HL-60/S4 treated with phorbol 12-myristate 13-acetate at 8.2 ng/mL for 4 days and 3 days (cell line): ENCODE measurements around the gene STK39.

Experiments
- in situ Hi-C: fragments of 300-500 bp; cut with MboI; formaldehyde crosslinking; loops from 2 replicates; pipeline ENCODE4 v1.15.0; 2022; ENCODE audit warnings: low sequenced_read_pairs

Gene STK39

GRCh38 chr2:168165985-168166901, 81.2 kb downstream of the STK39 start:
- in situ Hi-C loops = no loop called here

- in situ Hi-C loops = no loop called here
Measured at GRCh38 chr2:168165397-168165796, 82.0 kb downstream of the STK39 start.

DNA sequence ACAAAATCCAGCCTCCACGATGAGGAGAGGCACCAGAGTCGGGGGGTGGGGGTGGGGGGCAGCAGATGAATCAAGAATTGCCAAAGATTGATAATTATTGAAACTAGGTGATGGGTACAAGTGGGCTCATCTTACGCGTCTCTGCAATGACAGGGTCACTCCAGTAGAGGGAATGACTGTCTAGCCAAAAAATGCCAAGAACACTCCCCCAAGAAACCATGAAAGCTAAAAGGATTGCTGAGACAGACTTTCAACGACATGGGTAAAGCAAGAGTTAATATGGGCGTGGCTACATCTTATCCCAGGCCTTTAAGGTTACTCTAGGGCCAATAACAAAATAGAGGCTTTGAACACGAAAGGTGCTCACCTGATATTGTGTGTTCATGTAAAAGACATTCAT, 86.5 kb downstream of the STK39 start:
- in situ Hi-C loops = no loop called here

DNA sequence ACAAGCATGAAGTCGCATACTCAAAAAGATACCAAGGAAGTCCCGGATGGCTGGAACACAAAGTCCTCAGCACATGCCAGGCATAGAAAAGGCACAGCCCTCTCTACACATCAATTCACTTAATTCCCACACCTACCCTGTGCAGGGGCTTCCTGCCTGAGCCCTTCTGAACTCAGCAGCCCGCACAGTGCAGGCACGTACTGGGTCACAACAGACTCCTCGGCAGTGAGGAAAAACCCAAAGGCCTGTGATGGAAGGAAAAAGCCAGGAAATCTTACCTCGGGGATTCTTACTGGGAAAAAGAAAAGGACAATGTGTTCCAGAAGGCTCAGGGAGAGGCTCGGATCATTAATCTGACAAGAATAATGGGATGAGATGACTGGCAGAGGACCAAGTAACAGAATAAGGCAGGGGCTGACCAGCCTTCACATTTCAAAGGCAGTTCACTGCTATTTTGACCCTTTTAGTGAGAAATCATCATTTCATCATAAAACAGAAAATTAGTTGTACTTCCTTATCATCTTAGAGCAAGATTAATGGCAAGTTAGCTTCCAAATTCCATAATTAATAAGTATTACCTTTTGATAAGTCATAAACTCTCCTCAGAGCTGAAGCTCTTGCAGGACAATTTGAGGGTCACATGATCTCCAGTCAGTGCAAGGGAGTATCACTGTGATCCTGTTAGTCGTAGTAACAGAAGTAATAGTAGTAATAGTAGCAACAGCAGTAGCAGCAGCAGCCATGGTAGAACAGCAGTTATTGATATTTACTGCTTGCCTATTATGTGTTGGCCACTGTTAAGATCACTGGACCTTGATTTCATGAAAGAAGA, 87.4 kb downstream of the STK39 start:
- in situ Hi-C loops = no loop called here

DNA sequence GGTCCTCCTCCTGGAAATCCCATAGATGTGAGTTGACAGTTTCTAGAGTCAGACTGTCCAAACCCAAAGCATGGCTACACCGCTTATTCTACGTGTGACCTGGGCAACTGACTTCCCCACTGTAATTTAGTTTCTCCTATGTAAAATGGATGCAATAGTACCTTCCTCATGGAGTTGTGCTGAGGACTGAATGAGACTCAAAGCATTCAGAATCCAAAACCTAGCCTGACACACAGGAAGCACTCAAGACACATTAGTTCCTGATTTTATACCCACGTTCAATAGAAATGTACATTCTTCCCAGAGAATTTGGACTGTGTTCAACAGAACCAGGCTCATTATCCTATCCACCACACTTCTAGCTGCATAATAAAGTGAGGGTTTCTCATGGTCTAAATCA, 88.8 kb downstream of the STK39 start:
- in situ Hi-C loops = no loop called here

- in situ Hi-C loops = no loop called here
Measured at GRCh38 chr2:168157926-168158325, 89.5 kb downstream of the STK39 start.

DNA sequence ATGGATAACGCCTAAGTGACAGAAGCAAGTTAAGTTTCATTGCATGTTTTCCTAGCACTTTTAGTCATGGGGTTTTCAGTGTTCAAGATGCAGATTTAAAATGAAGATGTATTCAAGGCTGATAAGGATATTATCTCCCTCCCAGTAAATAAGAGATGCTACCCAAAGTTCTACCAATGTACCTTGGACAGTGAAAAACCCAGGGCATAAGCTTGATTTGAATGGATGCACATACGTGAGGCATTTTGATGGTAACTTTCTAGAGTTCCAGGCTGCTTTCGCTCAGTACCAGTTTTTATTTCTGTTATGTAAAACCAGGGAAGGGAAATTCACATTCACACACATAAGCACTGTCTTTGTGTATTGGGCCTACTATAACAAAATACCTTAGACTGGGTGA, 90.3 kb downstream of the STK39 start:
- in situ Hi-C loops = no loop called here

GRCh38 chr2:168156661-168157060, 90.7 kb downstream of the STK39 start:
- in situ Hi-C loops = no loop called here

GRCh38 chr2:168155680-168156079, 91.7 kb downstream of the STK39 start:
- in situ Hi-C loops = no loop called here

DNA sequence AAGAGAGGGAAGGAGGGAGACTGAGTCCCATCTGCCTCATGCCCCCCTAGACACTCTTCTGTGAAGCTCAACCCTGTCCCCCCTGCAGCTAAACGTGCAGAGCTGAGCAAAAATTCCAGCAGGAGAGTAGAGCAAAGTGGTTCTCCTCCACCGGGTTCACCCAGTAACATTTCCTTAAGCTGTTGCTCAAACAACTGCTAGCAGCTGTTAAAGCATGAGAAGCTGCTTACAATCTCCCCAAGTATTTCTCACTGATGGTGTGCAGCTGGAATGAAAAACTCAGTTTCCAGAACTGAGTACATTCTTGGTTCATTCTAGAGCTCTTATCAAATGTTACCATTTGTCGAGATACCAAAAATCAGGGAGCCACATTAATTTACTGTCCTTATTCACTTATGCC, 92.3 kb downstream of the STK39 start:
- in situ Hi-C loops = no loop called here

- in situ Hi-C loops = no loop called here
Measured at GRCh38 chr2:168152902-168153530, 94.4 kb downstream of the STK39 start.

DNA sequence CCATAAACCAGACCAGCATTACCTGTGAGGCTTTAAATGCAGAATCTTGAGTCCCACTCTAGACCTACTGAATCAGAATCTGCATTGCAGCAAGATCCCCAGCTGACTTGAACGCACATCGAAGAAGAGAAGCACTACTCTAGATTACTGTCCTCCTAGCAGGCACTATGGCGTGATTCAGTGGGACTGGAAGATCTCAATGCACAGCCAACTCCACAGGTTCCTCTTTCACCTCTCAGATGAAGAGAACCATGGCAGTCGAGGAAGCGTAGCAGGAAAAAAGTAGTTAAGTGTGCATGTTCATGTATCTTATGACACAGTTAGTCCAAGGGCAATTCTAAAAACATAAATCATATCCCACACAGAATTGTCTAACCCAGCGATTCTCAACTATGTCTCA, 97.4 kb downstream of the STK39 start:
- in situ Hi-C loops = no loop called here

GRCh38 chr2:168149150-168149974, 98.0 kb downstream of the STK39 start:
- in situ Hi-C loops = no loop called here

- in situ Hi-C loops = no loop called here
Measured at GRCh38 chr2:168147830-168148794, 99.3 kb downstream of the STK39 start.

GRCh38 chr2:168146892-168147810, 100.2 kb downstream of the STK39 start:
- in situ Hi-C loops = no loop called here

DNA sequence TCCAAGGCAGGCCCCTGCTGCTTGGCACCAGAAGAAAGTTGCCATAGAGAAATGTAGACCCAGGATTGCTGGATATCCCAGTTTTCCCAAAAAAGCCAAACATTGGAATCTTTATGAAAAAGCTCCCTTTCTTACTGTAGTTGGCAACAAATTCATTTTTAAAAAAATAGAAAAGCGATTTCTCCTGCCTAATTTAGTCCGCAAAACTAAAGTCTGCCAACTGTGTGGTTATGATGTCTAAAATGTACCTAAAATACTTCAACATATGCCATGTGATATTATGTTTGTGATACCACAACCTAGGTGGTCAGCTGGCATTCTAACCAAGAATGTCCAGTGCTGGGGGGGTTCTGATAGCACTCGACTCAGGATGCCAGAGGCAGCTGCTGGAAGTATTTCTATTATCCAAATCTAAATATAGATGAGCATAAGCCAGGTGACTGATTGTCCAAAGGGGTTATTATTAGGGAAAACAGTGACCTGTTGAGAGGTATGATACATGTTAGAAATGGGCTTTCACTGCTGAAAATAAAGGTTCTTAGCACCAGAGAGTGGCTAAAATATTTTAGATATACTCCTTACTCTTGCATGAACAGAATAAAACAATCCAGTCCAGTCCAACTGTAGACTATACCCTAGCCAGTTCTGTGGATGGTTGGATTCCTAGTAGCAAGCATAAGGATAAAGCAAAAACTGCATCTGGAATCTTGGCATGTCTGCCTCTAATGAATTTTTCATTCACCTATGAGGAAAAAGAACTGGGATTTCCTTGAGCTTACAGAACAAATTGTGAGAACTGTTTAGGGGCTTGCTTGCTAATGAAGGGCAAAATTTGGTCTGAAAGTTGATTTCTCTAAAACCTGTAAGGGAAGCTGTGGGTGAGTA, 101.7 kb downstream of the STK39 start:
- in situ Hi-C loops = no loop called here

GRCh38 chr2:168145011-168145410, 102.4 kb downstream of the STK39 start:
- in situ Hi-C loops = no loop called here
